HEK293T (cell line): ENCODE measurements around the gene SLC66A2.

Source experiments
- ARNT ChIP-seq: fragments of 450-650 bp; IDR thresholded peaks from 2 replicates; pipeline ENCODE4 v1.6.1; 2017; ENCODE audit warnings: mild to moderate bottlenecking
- BHLHE40 ChIP-seq: fragments of 450-650 bp; IDR thresholded peaks from 2 replicates; pipeline ENCODE4 v1.6.1; 2016; ENCODE audit warnings: mild to moderate bottlenecking, moderate library complexity, borderline replicate concordance
- ELF4 ChIP-seq: fragments of 450-650 bp; IDR thresholded peaks from 2 replicates; pipeline ENCODE4 v1.6.1; 2017; ENCODE audit warnings: antibody characterized with exemption
- FOXA1 ChIP-seq: fragments of 450-650 bp; IDR thresholded peaks from 2 replicates; pipeline ENCODE4 v1.6.1; 2016; ENCODE audit warnings: mild to moderate bottlenecking
- FOXK2 ChIP-seq: fragments of 450-650 bp; IDR thresholded peaks from 2 replicates; pipeline ENCODE4 v1.6.1; 2016; ENCODE audit warnings: mild to moderate bottlenecking
- FOXM1 ChIP-seq: fragments of 450-650 bp; IDR thresholded peaks from 2 replicates; pipeline ENCODE4 v1.6.1; 2017; ENCODE audit warnings: mild to moderate bottlenecking, borderline replicate concordance
- HDGF ChIP-seq: fragments of 450-650 bp; IDR thresholded peaks from 2 replicates; pipeline ENCODE4 v1.6.1; 2017; ENCODE audit warnings: antibody characterized with exemption, borderline replicate concordance
- L3MBTL2 ChIP-seq: fragments of 450-650 bp; conservative IDR thresholded peaks from 2 replicates; pipeline ENCODE4 v1.6.1; 2016; ENCODE audit warnings: mild to moderate bottlenecking
- NFRKB ChIP-seq: fragments of 450-650 bp; IDR thresholded peaks from 2 replicates; pipeline ENCODE4 v1.6.1; 2016; ENCODE audit warnings: mild to moderate bottlenecking, moderate library complexity
- PKNOX1 ChIP-seq: fragments of 450-650 bp; IDR thresholded peaks from 2 replicates; pipeline ENCODE4 v1.6.1; 2016
- SP1 ChIP-seq: fragments of 450-650 bp; IDR thresholded peaks from 2 replicates; pipeline ENCODE4 v1.6.1; 2017
- SUZ12 ChIP-seq: fragments of 450-650 bp; IDR thresholded peaks from 2 replicates; pipeline ENCODE4 v1.6.1; 2016; ENCODE audit warnings: mild to moderate bottlenecking
- TARDBP ChIP-seq: fragments of 450-650 bp; IDR thresholded peaks from 2 replicates; pipeline ENCODE4 v1.6.1; 2016
- ZNF384 ChIP-seq: fragments of 450-650 bp; IDR thresholded peaks from 2 replicates; pipeline ENCODE4 v1.6.1; 2016

DNA sequence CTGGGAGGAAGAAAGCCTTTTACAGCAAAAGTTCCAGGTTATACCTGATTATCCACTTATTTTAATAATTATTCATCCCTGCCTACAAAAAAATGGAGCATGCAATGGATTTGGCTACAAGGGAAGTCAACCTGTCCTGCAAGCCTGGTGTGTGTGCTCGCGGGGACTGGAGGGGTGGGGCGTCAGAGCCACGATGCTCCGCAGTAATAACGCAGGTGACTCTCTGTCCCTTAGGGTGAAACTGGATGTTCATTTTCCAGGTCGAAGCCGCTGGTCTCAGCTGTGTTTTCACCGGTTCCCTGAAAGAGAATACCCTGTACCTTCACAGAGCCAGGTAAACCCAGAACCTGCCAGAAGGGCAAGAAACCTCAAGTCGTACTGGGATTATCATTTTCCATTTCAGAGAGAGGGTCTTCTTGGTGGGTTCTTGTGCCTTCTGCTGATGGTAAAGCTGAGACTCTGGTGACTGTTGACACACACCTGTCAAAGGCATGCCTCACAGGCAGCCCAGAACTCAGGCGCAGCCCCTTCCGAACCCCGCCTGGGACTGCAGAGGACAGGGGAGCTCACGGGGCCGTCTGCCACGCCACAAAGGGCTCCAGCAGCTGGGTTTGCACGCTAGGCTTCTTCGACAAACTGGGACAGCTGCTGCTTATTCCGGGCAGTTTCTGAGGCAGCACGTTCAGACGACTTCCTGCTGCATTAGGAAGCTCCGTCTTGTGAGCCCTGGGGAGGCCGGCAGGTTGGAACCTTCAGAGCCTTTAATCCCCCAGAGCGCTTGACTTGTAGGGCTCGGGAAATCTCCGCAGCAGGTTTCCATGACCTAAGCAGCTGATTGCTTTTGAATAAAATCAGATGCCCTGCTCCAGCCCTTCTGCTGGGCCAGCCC lies 95.1 kb downstream of the SLC66A2 start:
- TF ChIP-seq NFRKB = no peak
- TF ChIP-seq SP1 = no peak
- TF ChIP-seq BHLHE40 = no peak
- TF ChIP-seq FOXK2 = no peak
- no peak for TF ChIP-seq PKNOX1
- no peak for TF ChIP-seq TARDBP
- TF ChIP-seq HDGF = no peak
- TF ChIP-seq SUZ12 = no peak
- no peak for TF ChIP-seq ELF4
- TF ChIP-seq FOXA1 = no peak
- no peak for TF ChIP-seq FOXM1
- TF ChIP-seq L3MBTL2 = no peak
- TF ChIP-seq ARNT = no peak
- no peak for TF ChIP-seq ZNF384
